ENCODE results near the gene SEPTIN8. TPM values are rescaled to one million over a fixed set of nuclear protein-coding genes. Genes with fewer than 3 reads are reported as not detected.

The SEPTIN8 gene
- total and polyA plus RNA-seq, 2 of the 13 experiments (the other 11 are each of a cell fraction or from before 2014, with no cell fraction given) = 41.4 to 49.9 TPM

- no peak for TF ChIP-seq CBFB (CRISPR knock-in tag; IDR thresholded peaks at IDR 0.05)
- TF ChIP-seq, protein P1, sequence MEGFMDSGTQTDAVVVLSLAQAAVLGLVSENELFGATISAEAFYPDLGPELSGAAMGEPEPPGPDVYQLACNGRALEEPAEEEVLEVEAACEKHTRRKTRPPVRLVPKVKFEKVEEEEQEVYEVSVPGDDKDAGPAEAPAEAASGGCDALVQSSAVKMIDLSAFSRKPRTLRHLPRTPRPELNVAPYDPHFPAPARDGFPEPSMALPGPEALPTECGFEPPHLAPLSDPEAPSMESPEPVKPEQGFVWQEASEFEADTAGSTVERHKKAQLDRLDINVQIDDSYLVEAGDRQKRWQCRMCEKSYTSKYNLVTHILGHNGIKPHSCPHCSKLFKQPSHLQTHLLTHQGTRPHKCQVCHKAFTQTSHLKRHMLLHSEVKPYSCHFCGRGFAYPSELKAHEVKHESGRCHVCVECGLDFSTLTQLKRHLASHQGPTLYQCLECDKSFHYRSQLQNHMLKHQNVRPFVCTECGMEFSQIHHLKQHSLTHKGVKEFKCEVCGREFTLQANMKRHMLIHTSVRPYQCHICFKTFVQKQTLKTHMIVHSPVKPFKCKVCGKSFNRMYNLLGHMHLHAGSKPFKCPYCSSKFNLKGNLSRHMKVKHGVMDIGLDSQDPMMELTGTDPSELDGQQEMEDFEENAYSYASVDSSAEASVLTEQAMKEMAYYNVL (CRISPR knock-in tag; IDR thresholded peaks at IDR 0.05; ENCODE audit: borderline replicate concordance) = no peak
- TF ChIP-seq NCOA1 (CRISPR knock-in tag; IDR thresholded peaks at IDR 0.05) = no peak
- TF ChIP-seq, protein P2, sequence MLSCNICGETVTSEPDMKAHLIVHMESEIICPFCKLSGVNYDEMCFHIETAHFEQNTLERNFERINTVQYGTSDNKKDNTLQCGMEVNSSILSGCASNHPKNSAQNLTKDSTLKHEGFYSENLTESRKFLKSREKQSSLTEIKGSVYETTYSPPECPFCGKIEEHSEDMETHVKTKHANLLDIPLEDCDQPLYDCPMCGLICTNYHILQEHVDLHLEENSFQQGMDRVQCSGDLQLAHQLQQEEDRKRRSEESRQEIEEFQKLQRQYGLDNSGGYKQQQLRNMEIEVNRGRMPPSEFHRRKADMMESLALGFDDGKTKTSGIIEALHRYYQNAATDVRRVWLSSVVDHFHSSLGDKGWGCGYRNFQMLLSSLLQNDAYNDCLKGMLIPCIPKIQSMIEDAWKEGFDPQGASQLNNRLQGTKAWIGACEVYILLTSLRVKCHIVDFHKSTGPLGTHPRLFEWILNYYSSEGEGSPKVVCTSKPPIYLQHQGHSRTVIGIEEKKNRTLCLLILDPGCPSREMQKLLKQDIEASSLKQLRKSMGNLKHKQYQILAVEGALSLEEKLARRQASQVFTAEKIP (CRISPR knock-in tag; IDR thresholded peaks at IDR 0.05; ENCODE audit: borderline replicate concordance) = no peak
- no peak for TF ChIP-seq HMG20A (CRISPR knock-in tag; IDR thresholded peaks at IDR 0.05; ENCODE audit: borderline replicate concordance)
- TF ChIP-seq ZNF543 (CRISPR knock-in tag; IDR thresholded peaks at IDR 0.05) = no peak
Measured at GRCh38 chr5:132782101-132782500, 5.1 kb upstream of the SEPTIN8 start (continued).

DNA sequence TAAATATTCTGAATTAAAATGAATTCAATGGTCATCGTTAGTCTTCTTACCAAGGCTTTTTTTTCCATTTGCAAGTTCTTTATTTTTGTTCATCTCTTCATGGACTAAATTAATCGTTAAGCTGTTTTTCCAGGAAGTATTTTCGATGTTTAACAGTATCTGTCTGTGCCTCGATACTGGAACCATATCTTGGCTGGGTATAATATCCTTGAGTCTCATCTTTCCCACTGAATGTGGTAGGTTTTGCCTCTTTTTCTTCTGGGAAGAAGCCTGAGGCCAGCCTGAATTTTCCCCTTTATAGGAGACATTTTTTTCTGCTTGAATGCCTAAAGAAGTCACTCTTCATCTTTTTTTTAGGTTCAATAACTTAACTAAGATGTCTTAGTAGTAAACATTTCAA is 4.0 kb upstream of the SEPTIN8 start:
- CTCF ChIA-PET (ENCODE audit: low intra/inter-chr PET ratio, low total read pairs) = no interaction called here
- 95% methylated on average over 4 of the region's 4 CpGs for WGBS (ENCODE audit: low lambda C conversion rate)
- no peak overlapping the region for H3K27ac ChIP-seq (ENCODE audit: extremely low read length, insufficient read depth, low read length)

More for the DNA sequence above, 4.0 kb upstream of the SEPTIN8 start:
- Histone ChIP-seq H3K4me1 (ENCODE audit: insufficient read depth, low read length) (peaks cover 11% of the 10 kb centered on the region), H2AFZ (ENCODE audit: low read length) (no peak overlapping the region), H3K9ac (ENCODE audit: insufficient read depth, low read depth, low read length) (no peak overlapping the region), H3K79me2 (ENCODE audit: insufficient read depth, low read length) (peaks cover 5% of the 10 kb centered on the region), H3K9me3 (ENCODE audit: low read length) (no peaks in the 10 kb centered on the region), H3K4me2 (ENCODE audit: low read depth, low read length) (no peak overlapping the region), H3K36me3 (replicated peaks in 1 of 2; ENCODE audit: control insufficient read depth in 1 of 2, insufficient read depth in 2 of 2, low read length in 2 of 2) (no peaks in the 10 kb centered on the region), H4K20me1 (ENCODE audit: insufficient read depth, low read length) (no peaks in the 10 kb centered on the region), H3K27me3 (ENCODE audit: control insufficient read depth in 1 of 2, insufficient read depth in 2 of 2, low read length in 2 of 2) (no peaks in the 10 kb centered on the region), H3K4me3 (replicated peaks in 1 of 3; ENCODE audit: insufficient read depth in 1 of 3, low read depth in 2 of 3, low read length in 3 of 3) (no peak overlapping the region)
- BruUV-seq (replicated peaks) = no TSS peak
- DNase-seq (ENCODE audit: low spot score) (no peak), ATAC-seq (no peak), FAIRE-seq (no peak)
- intact Hi-C loops (cut with micrococcal nuclease; ENCODE audit: unreplicated experiment) (no loop called here), in situ Hi-C loops (cut with HindIII; ENCODE audit: extremely low pct_ligation_motif_present, low pct_unique_long_range_greater_than_20kb) (no loop called here)
- POLR2A ChIA-PET = no interaction called here
- TF ChIP-seq ATRX (CRISPR knock-in tag; IDR thresholded peaks at IDR 0.05; ENCODE audit: borderline replicate concordance) (no peak), AGO1 (IDR thresholded peaks at IDR 0.05; ENCODE audit: low read depth, low read length, poor library complexity, severe bottlenecking) (no peak), ZNF709 (CRISPR knock-in tag; IDR thresholded peaks at IDR 0.05) (no peak), FOXK2 (IDR thresholded peaks at IDR 0.05) (no peak), ZNF30 (CRISPR knock-in tag; IDR thresholded peaks at IDR 0.05) (no peak)

Measured in HepG2 (cell line).